GM20000 (cell line): ENCODE measurements around the gene PTPRK.

Experiments
- DNase-seq: peaks from one replicate; pipeline ENCODE4 v3.0.0; 2012; ENCODE audit warnings: low spot score
- CTCF ChIP-seq: IDR thresholded peaks from 2 replicates; pipeline ENCODE4 v1.5.1; 2012; ENCODE audit warnings: mild to moderate bottlenecking, control low read depth; ENCODE audit errors: extremely low read depth, missing control alignments

The PTPRK gene

GRCh38 chr6:128098000-128098581 is 422.3 kb downstream of the PTPRK start:
- DNase-seq, result no peak
- TF ChIP-seq CTCF, result no peak

DNA sequence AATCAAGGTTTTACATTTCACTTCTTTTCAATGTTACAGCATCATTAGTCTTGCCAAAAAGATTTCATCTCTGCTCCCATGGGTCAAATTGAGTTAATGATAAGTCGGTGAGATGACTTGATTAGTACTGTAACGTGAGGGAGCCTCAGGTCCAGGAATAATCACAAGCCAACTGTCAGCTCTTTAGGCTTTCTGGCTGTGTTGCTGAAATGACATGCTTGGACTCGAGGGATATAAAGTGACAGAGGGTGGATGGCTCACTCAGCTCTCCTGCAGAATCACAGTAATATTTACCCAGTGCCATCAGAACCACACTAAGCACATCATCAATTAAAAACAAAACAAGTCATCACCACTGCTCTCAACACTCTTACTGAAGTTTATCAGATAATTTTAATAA is 423.4 kb downstream of the PTPRK start:
- no peak for DNase-seq

DNA sequence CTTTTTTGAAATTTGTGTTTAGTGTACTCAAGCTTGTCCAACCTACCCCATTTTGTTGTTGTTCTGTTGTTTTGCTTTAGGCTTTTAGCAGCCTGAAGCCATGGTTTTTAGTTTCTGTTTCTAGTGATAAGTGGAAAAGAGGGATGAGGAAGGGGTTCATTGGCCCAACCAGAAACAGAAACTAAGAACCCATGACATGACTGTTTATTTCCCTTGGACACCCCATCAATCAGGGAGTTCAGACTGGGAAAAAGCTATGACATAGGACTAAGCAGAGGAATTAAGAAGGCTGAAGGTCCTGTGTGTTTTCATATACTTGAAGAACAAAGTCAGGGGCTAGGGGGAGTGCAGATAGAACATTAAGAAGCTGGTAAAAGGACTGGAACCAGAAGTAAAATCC is 425.0 kb downstream of the PTPRK start:
- TF ChIP-seq CTCF, result no peak
- no peak for DNase-seq

More for the DNA sequence above, 423.4 kb downstream of the PTPRK start:
- TF ChIP-seq CTCF, result no peak

GRCh38 chr6:128079021-128079420 is 441.4 kb downstream of the PTPRK start:
- no peak for TF ChIP-seq CTCF
- no peak for DNase-seq

DNA sequence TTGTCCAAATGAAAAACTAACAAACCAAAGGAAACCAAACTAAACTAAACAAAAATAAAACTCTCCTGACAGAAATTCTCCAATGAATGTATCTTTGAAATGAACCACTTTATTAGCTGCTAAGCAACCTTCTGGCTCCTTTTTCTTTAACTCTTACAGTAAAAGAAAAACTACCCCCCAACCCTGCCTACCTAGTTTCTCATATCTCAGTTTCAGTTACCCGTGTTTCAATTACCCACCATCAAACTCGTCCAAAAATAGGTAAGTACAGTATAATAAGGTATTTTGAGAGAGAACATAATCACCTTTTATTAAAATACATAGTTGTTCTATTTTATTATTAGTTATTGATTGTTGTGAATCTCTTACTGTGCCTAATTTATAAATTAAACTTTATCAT is 442.1 kb downstream of the PTPRK start:
- TF ChIP-seq CTCF, result no peak
- DNase-seq, result no peak

DNA sequence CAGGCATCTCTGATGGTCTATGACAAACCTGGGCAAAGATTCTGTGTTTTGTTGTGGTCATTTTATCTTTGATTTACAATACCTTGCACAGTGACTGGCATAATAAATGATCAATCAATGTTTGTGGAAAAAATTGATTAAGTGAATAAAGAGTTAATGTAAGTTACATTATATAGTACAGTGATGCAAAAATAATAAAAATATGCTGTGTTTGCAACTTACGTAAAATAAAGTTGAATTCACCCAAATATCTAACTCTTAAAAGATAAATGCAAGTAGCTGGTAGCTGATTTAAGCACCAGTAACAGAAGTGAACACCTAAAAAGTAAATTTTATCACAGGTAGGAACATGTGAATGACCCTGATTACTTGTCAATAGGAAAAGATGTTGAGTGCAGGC is 443.6 kb downstream of the PTPRK start:
- no peak for DNase-seq
- no peak for TF ChIP-seq CTCF

DNA sequence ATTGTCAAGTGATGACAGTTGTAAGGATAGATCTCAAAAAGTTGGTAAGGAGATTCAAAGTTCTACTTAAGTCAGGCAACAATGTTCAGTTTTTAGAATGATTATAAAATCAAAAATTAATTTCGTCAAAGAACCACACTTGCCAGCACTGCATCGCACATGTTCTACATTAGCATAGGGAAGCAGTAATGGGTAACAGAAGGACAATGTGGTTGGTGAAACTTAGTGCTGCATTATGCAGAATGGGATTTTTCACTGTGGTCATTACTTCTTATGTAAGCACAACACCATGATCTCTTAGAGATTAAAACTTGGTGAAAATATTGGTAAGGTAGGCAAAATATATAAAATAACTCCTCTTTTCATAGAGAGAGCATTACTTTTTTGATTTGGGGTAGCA is 445.8 kb downstream of the PTPRK start:
- DNase-seq, result no peak
- TF ChIP-seq CTCF, result no peak

DNA sequence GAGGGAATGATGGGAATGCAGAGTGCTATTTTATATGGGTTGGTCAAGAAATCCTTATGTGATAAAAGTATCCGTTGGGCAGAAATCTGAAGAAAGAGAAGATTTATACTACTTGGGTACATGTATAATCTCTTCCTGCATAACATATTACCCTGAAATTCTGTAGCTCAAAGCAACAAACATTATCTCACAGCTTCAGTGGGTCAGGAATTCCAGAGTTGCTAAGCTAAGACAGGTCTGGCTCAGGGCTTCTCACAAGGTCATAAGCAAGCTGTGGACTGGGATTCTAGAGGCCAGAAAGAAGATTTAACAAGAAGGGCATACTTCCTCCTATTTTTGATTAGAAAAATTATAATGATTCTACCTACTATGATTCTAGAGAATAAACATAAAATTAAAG is 447.0 kb downstream of the PTPRK start:
- no peak for TF ChIP-seq CTCF
- DNase-seq, result no peak
